Sigmoid colon (tissue), 7 donors: ENCODE results near the gene CCDC60. TPM values are rescaled to one million over a fixed set of nuclear protein-coding genes. Genes with fewer than 3 reads are reported as not detected.

Source experiments
- polyA plus RNA-seq, 3 donors: library from polyadenylated mRNA; stranded (reverse); fragments of 200-250 nt; gene quantifications; one replicate each; pipeline ENCODE4 v1.2.3, GENCODE V29; 2013
- total RNA-seq, 4 donors: library from RNA; depleted of rRNA; stranded (reverse); fragments of >200 nt; gene quantifications; one replicate each; pipeline ENCODE4 v1.1.0, GENCODE V29; 2016
- donor health status: healthy with polysubstance abuse.
- donor health status: Bipolar disorder and iron deficiency.
- donor health status: healthy.

The CCDC60 gene
- total and polyA plus RNA-seq, 7 donors: 1.1 to 10.4 (median 1.6) TPM

Other genes with a start within 250 kb of the CCDC60 start
- gene HSPB8, start 155.8 kb upstream of the CCDC60 start, total RNA-seq: 100 to 1,000 TPM; 311 to 485 (median 436) TPM
- gene HSPB8, start 155.8 kb upstream of the CCDC60 start, polyA plus RNA-seq: 10 to 100 TPM in 2 of 3 donors, 1 to 10 TPM in 1; 2.1 to 20.9 (median 18.0) TPM